ENCODE measurements around the gene STK32A.

The STK32A gene

DNA sequence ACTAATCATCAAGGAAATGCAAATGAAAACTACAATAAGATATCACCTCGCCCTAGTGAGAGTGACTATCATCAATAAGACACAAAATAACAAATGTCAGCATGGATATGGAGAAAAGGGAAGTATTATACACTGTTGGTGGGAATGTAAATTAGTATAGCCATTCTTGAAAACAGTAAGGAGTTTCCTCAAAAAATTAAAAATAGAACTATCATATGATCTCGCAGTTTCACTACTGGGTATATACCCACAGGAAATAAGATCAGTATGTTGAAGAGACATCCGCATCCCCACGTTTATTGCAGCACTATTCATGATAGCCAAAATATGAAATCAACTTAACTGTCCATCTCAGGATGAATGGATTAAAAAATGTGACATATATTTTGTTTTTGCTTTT is 31.6 kb upstream of the STK32A start:
- no peak for TF ChIP-seq CTCF (IDR thresholded peaks at IDR 0.05)

- no peak for TF ChIP-seq CTCF (IDR thresholded peaks at IDR 0.05)
These were observed 30.2 kb upstream of the STK32A start for GRCh38 chr5:147204576-147204975.

DNA sequence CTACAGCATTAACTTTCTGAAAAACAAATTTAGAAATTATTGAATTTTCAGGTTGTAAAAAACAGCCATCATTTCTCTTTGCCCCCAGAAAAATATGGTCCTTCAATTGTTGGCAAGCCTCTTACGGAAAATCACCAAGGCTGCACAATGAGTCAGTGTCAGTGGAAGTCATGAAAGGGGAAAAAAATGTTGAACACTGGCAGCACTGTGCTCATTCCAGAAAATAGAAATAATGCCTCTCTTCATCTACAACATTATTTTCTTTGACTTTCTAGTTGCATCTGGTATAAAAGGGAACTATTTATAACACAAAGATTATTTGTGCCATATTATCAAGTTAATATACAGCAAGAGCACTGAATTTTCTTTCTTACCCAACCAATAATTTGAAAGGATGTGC is 26.7 kb upstream of the STK32A start:
- TF ChIP-seq CTCF (IDR thresholded peaks at IDR 0.05) = no peak

GRCh38 chr5:147216552-147217154 is 18.2 kb upstream of the STK32A start:
- TF ChIP-seq CTCF (IDR thresholded peaks at IDR 0.05) = no peak

DNA sequence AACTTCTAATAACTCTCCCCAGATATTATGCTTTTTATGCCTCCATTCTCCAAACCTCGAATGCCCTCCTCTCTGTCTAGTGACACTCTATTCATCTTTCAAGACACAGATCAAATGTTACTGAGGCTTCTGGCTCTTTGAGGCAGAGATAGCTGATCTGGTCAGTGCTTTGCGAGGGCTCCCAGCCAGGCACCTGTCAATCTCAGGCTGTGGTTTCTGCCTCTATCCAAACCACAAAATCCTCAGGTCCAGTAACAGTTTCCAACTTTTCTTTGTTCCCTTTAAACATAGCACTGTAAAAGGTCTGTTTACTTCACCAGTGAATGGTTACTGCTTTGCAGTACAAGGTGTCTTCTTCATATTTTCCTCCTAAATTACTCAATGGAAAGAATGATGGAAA is 11.5 kb upstream of the STK32A start:
- no peak for TF ChIP-seq CTCF (IDR thresholded peaks at IDR 0.05)

- TF ChIP-seq CTCF (IDR thresholded peaks at IDR 0.05) = peak; percentile 61
These were observed 10.7 kb upstream of the STK32A start for GRCh38 chr5:147223948-147224791.

DNA sequence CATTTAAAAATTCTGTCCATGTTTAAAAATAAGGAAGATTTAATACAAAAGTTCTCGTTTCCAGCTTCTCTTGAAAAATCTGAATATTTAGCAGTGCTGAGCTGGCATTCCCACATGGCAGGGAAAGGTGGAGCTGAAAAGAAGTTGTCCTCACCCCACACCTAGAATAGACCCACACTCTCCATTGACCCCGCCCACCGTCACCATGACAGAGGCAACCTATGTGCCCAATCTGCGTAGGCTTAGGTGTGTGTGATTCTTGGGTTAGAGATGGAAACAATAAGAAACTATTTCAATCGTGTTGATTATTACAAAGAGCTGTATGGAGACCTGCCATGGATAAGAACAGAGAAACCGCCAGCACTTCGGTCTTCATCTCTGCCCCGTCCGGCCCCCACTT is 8.9 kb upstream of the STK32A start:
- no peak for TF ChIP-seq CTCF (IDR thresholded peaks at IDR 0.05)
